GM19463 (cell line): Measurements from ENCODE around the gene EPS15.
"Not testable (repeated sequence)": the region's sequence is repeated elsewhere in the genome, so short reads cannot be mapped to it uniquely, and the experiment has no call there.

Source experiments
- ATAC-seq: cut with Tn5 transposase; IDR thresholded peaks from one replicate; pipeline ENCODE4 v1.9.1; 2021; ENCODE audit warnings: mild to moderate bottlenecking, moderate library complexity; ENCODE audit not compliant: unreplicated experiment

EPS15 gene

GRCh38 chr1:51392241-51392640 is 126.8 kb downstream of the EPS15 start:
- ATAC-seq: no peak

- ATAC-seq: not testable (repeated sequence)
Measured at GRCh38 chr1:51390641-51391040, 128.4 kb downstream of the EPS15 start.

GRCh38 chr1:51387288-51387687 is 131.8 kb downstream of the EPS15 start:
- ATAC-seq: not testable (repeated sequence)

GRCh38 chr1:51386259-51386658 is 132.8 kb downstream of the EPS15 start:
- ATAC-seq: not testable (repeated sequence)

- ATAC-seq: no peak
Measured at GRCh38 chr1:51385776-51386175, 133.3 kb downstream of the EPS15 start.

- ATAC-seq: no peak
Measured at GRCh38 chr1:51381964-51382363, 137.1 kb downstream of the EPS15 start.

GRCh38 chr1:51380936-51381335 is 138.1 kb downstream of the EPS15 start:
- no peak for ATAC-seq

- ATAC-seq: no peak
Measured at GRCh38 chr1:51378871-51379270, 140.2 kb downstream of the EPS15 start.

- ATAC-seq: no peak
Measured at GRCh38 chr1:51373898-51374297, 145.2 kb downstream of the EPS15 start.

- no peak for ATAC-seq
Measured at GRCh38 chr1:51372561-51372960, 146.5 kb downstream of the EPS15 start.

- ATAC-seq: no peak
Measured at GRCh38 chr1:51369171-51369570, 149.9 kb downstream of the EPS15 start.

GRCh38 chr1:51365774-51366173 is 153.3 kb downstream of the EPS15 start:
- no peak for ATAC-seq

GRCh38 chr1:51359879-51360278 is 159.2 kb downstream of the EPS15 start:
- ATAC-seq: no peak

GRCh38 chr1:51355382-51355781 is 163.7 kb downstream of the EPS15 start:
- no peak for ATAC-seq

GRCh38 chr1:51354416-51354815 is 164.7 kb downstream of the EPS15 start:
- ATAC-seq: no peak

- ATAC-seq: no peak
Measured at GRCh38 chr1:51351907-51352306, 167.2 kb downstream of the EPS15 start.

GRCh38 chr1:51349862-51350261 is 169.2 kb downstream of the EPS15 start:
- no peak for ATAC-seq

GRCh38 chr1:51348147-51348527 is 170.9 kb downstream of the EPS15 start:
- ATAC-seq: no peak

- ATAC-seq: no peak
Measured at GRCh38 chr1:51347398-51348146, 171.5 kb downstream of the EPS15 start.

- no peak for ATAC-seq
Measured at GRCh38 chr1:51346086-51346942, 172.8 kb downstream of the EPS15 start.

- ATAC-seq: no peak
Measured at GRCh38 chr1:51345300-51345687, 173.8 kb downstream of the EPS15 start.
